A673 (cell line): ENCODE measurements around the gene MFSD6L. TPM values are rescaled to one million over a fixed set of nuclear protein-coding genes. Genes with fewer than 3 reads are reported as not detected.

Experiments
- BruUV-seq: library from RNA; stranded (reverse); fragments of 400-500 nt; replicated peaks from 2 replicates; lab custom pipeline; 2021; lab: Mats Ljungman, UMichigan
- CTCF ChIA-PET: fragments of 300-600 bp; sonication (Branson Sonifier 250); formaldehyde crosslinking; loops from one replicate; lab custom pipeline; 2022; ENCODE audit warnings: antibody characterized with exemption; lab: Charles Lee
- POLR2A ChIA-PET: fragments of 300-600 bp; sonication (Branson Sonifier 250); formaldehyde crosslinking; loops from one replicate; lab custom pipeline; 2022; ENCODE audit warnings: antibody characterized with exemption; ENCODE audit not compliant: low non-redundant PET; lab: Charles Lee
- DNase-seq: peaks from one replicate; pipeline ENCODE4 v3.0.0-alpha.2; 2015; ENCODE audit warnings: low spot score
- H3K27ac ChIP-seq: fragments of 200-600 bp; sonication (generic); 2 replicates; pipeline ENCODE4 v1.5.1; 2016; ENCODE audit warnings: mixed run types, low read depth, mild to moderate bottlenecking, mixed read lengths, antibody characterized with exemption, low read length; ENCODE audit not compliant: poor library complexity, severe bottlenecking
- H3K27me3 ChIP-seq: fragments of 200-600 bp; sonication (generic); replicated peaks from 2 replicates; pipeline ENCODE4 v1.6.1; 2017; ENCODE audit warnings: mixed run types, low read depth, mild to moderate bottlenecking, mixed read lengths, antibody characterized with exemption, low read length; ENCODE audit not compliant: insufficient read depth, poor library complexity
- H3K36me3 ChIP-seq: fragments of 200-600 bp; sonication (generic); 2 replicates; pipeline ENCODE4 v1.6.1; 2016; ENCODE audit warnings: mixed run types, mild to moderate bottlenecking, mixed read lengths, antibody characterized with exemption, low read length; ENCODE audit not compliant: insufficient read depth, poor library complexity, severe bottlenecking
- H3K4me1 ChIP-seq: fragments of 200-600 bp; sonication (generic); 2 replicates; pipeline ENCODE4 v1.6.1; 2017; ENCODE audit warnings: mixed run types, mild to moderate bottlenecking, mixed read lengths, antibody characterized with exemption, low read length; ENCODE audit not compliant: insufficient read depth, poor library complexity, severe bottlenecking
- H3K4me3 ChIP-seq: fragments of 200-600 bp; sonication (generic); 2 replicates; pipeline ENCODE4 v1.5.1; 2016; ENCODE audit warnings: low read depth, mixed run types, mild to moderate bottlenecking, mixed read lengths, low read length; ENCODE audit not compliant: poor library complexity, severe bottlenecking
- H3K9me3 ChIP-seq: fragments of 200-600 bp; sonication (generic); 2 replicates; pipeline ENCODE4 v1.6.1; 2016; ENCODE audit warnings: mixed run types, low read depth, mild to moderate bottlenecking, mixed read lengths, antibody characterized with exemption, low read length; ENCODE audit not compliant: poor library complexity, severe bottlenecking
- EZH2 ChIP-seq: fragments of 200-600 bp; sonication (generic); IDR thresholded peaks from 2 replicates; pipeline ENCODE4 v1.6.1; 2017; ENCODE audit warnings: borderline replicate concordance, low read depth, mild to moderate bottlenecking, mixed read lengths, antibody characterized with exemption, low read length; ENCODE audit not compliant: poor library complexity, severe bottlenecking
- intact Hi-C: fragments of 100-400 bp; cut with micrococcal nuclease; formaldehyde crosslinking; loops from one replicate; pipeline ENCODE4 v1.10.0; 2022; ENCODE audit not compliant: unreplicated experiment
- total RNA-seq: library from RNA; stranded (reverse); gene quantifications from 2 replicates; pipeline ENCODE4 v1.2.3, GENCODE V29; 2021
- TF ChIP-seq, protein P1 (sequence below): fragments of 300-800, 200-600 bp; sonication (generic); conservative IDR thresholded peaks from 2 replicates; pipeline ENCODE4 v1.5.1; 2017; ENCODE audit warnings: low read depth, mild to moderate bottlenecking, antibody characterized with exemption, low read length, moderate library complexity, mixed read lengths

The MFSD6L gene
- total RNA-seq, 1 experiment from 2014 or later: not detected

DNA sequence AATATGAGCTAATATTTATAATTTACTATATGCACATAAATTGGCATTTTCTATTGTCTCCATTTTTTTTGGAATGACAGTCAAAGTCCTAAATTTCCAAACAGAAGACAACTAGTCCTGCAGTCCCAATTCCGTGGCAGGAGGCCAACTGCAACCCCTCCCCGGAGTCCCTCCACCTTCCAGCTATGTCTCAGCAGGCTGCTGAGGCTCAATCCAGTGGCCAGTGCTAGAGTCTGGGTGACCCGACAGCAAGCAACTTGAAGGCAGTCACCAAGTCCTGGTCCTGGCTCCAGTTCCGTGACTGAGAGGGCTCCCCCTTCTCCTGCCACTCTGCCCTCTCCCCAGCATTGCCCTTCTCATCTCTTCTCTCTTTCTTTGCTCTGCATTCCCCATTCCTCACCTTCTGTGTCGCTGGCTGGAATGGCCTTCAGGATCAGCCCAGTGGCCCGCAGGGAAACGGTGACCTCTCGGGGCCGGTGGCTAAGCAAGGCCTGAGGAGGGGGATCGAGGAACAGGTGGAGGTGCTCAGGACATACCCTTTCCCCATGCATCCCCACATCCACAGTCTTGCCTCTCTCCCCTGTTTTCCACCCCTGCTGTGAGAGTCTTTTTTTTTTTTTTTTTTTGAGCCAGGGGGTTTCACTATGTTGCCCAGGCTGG, 22.4 kb upstream of the MFSD6L start:
- H3K9me3 ChIP-seq: peaks cover 9% of the 10 kb centered on the region
- H3K36me3 ChIP-seq: no peaks in the 10 kb centered on the region
- no peak for DNase-seq
- intact Hi-C loops: no loop called here
- no TSS peak for BruUV-seq
- TF ChIP-seq, protein P1, sequence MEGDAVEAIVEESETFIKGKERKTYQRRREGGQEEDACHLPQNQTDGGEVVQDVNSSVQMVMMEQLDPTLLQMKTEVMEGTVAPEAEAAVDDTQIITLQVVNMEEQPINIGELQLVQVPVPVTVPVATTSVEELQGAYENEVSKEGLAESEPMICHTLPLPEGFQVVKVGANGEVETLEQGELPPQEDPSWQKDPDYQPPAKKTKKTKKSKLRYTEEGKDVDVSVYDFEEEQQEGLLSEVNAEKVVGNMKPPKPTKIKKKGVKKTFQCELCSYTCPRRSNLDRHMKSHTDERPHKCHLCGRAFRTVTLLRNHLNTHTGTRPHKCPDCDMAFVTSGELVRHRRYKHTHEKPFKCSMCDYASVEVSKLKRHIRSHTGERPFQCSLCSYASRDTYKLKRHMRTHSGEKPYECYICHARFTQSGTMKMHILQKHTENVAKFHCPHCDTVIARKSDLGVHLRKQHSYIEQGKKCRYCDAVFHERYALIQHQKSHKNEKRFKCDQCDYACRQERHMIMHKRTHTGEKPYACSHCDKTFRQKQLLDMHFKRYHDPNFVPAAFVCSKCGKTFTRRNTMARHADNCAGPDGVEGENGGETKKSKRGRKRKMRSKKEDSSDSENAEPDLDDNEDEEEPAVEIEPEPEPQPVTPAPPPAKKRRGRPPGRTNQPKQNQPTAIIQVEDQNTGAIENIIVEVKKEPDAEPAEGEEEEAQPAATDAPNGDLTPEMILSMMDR: no peak
- TF ChIP-seq EZH2: no peak
- H3K4me1 ChIP-seq: no peaks in the 10 kb centered on the region
- no peak overlapping the region for H3K4me3 ChIP-seq
- ChIA-PET CTCF (no interaction called here), POLR2A (no interaction called here)
- H3K27ac ChIP-seq: no peak overlapping the region
- H3K27me3 ChIP-seq: peaks cover 11% of the 10 kb centered on the region

DNA sequence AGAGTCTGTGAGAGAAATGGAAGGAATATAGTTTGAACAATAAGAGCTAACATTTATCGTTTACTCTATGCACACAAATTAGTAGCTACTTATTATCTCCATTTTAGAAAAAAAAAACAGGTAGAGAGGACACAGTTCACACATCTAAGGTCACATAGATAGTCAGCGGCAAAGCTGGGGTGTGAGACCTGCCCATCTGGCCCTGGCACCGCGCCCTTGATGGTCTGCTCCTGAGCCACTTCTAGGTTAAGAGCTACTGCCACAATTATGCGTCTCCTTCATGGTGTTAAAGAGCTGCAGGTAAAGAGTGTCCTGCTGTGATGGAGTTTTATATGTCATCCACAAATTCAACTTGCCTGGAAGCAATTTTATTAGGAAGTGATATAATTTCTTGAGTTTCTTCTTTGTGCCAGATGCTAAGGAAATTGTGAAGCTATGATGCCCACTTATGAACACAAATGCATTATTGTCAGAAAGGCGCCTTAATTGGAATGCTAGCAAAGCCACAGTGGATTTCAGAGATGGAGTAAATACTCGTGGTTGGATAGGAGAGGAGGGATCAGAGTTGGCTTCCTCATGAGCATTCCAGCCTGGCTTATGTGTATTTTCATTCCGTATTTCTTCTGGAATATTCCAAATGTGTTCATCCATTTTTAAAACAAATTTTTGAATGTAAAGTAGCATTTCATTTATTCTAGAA, 21.3 kb upstream of the MFSD6L start:
- Histone ChIP-seq H3K27me3 (peaks cover 22% of the 10 kb centered on the region), H3K4me3 (no peak overlapping the region), H3K27ac (no peak overlapping the region), H3K9me3 (peaks cover 9% of the 10 kb centered on the region), H3K4me1 (no peaks in the 10 kb centered on the region), H3K36me3 (no peaks in the 10 kb centered on the region)
- no peak for TF ChIP-seq EZH2
- TF ChIP-seq, protein P1: no peak
- POLR2A ChIA-PET: no interaction called here
- DNase-seq: no peak
- no TSS peak for BruUV-seq
- CTCF ChIA-PET: interaction anchor here (0.5 to 1.2 kb wide), 3 partner anchors 12 to 45 kb away, joined by 3 to 4 read pairs (median 3); no protein-coding TSS in a partner anchor
- intact Hi-C loops: no loop called here

DNA sequence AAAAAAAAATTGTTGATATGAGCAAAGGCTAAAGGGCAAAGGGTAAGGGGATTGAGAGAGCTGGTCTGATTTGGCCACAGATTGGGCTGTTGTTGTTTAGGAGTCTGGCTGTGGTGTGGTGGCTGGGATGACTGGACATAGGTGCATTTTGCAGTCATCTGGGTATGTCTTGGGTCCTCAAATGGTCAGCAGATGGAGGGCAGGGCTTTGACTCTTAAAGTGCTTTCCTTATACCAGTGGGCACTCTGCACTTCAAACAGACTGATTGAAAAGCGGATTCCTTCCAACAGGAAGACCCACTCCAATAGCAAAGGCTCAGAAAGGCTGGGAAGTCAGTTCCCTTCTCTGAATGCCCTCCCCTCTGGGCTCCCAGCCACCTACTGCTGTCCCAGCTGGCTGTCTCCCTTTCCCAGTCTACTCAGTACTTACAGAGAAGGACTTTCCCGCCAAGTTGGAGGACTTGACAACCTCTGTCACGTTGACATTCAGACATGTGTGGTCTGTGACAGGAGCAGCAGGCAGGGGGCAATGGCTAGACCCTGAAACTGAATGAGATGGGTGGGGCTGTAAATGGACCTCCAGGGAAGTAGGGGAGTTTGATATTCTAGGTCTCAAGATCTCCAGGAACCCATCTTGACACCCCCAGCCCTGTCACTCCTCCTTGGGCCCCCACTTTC, 19.6 kb upstream of the MFSD6L start:
- Histone ChIP-seq H3K27ac (no peak overlapping the region), H3K27me3 (peaks cover 33% of the 10 kb centered on the region), H3K4me1 (no peaks in the 10 kb centered on the region), H3K4me3 (no peak overlapping the region), H3K36me3 (no peaks in the 10 kb centered on the region), H3K9me3 (no peaks in the 10 kb centered on the region)
- BruUV-seq: no TSS peak
- no peak for DNase-seq
- intact Hi-C loops: no loop called here
- no peak for TF ChIP-seq EZH2
- TF ChIP-seq, protein P1: no peak
- POLR2A ChIA-PET: no interaction called here
- CTCF ChIA-PET: no interaction called here
